ENCODE measurements around the gene PRR36.
A peak's percentile ranks its signal among the peaks of the same experiment; 100 is the strongest.
"Not testable (repeated sequence)": the region's sequence is repeated elsewhere in the genome, so short reads cannot be mapped to it uniquely, and the experiment has no call there.

PRR36 gene

GRCh38 chr19:7918615-7919421 lies 44.6 kb upstream of the PRR36 start:
- no CpG with 5 or more reads among the region's 42 CpGs for WGBS (ENCODE audit: insufficient coverage, insufficient read length)
- H3K27me3 ChIP-seq (ENCODE audit: control insufficient read depth, insufficient read depth, low read length) = peaks cover 13% of the 10 kb centered on the region
- no peaks in the 10 kb centered on the region for H3K9me3 ChIP-seq (ENCODE audit: control insufficient read depth, insufficient read depth, low read length)
- H3K4me3 ChIP-seq (ENCODE audit: low read length) = no peak overlapping the region
- DNase-seq (ENCODE audit: low read depth, low spot score) = no peak
- H3K4me1 ChIP-seq (ENCODE audit: control insufficient read depth, insufficient read depth, low read length) = no peaks in the 10 kb centered on the region; the same call in 1 of the 2 replicates
- H3K36me3 ChIP-seq (ENCODE audit: control insufficient read depth, insufficient read depth, low read length) = 0 out of 2 replicates have a peak, but pooled peaks cover 3% of the 10 kb centered on the region
- H3K27ac ChIP-seq (ENCODE audit: low read length) = no peak overlapping the region

- Histone ChIP-seq H3K4me3 (ENCODE audit: low read length) (peak overlapping the region; percentile 55; the same call in 1 of the 2 replicates), H3K27me3 (ENCODE audit: control insufficient read depth, insufficient read depth, low read length) (peaks cover 13% of the 10 kb centered on the region)
- DNase-seq (ENCODE audit: low read depth, low spot score); H3K36me3 ChIP-seq (ENCODE audit: control insufficient read depth, insufficient read depth, low read length); H3K27ac ChIP-seq (ENCODE audit: low read length); H3K9me3 ChIP-seq (ENCODE audit: control insufficient read depth, insufficient read depth, low read length); H3K4me1 ChIP-seq (ENCODE audit: control insufficient read depth, insufficient read depth, low read length): not testable (repeated sequence)
- no CpG with 5 or more reads among the region's 29 CpGs for WGBS (ENCODE audit: insufficient coverage, insufficient read length)
Measured at GRCh38 chr19:7918062-7918614, 43.9 kb upstream of the PRR36 start.

GRCh38 chr19:7917267-7918061 lies 43.3 kb upstream of the PRR36 start:
- Histone ChIP-seq H3K9me3 (ENCODE audit: control insufficient read depth, insufficient read depth, low read length) (no peaks in the 10 kb centered on the region), H3K27me3 (ENCODE audit: control insufficient read depth, insufficient read depth, low read length) (peaks cover 13% of the 10 kb centered on the region), H3K4me1 (ENCODE audit: control insufficient read depth, insufficient read depth, low read length) (no peaks in the 10 kb centered on the region; the same call in 1 of the 2 replicates), H3K27ac (ENCODE audit: low read length) (no peak overlapping the region), H3K4me3 (ENCODE audit: low read length) (peak overlapping the region; percentile 55; the same call in 1 of the 2 replicates), H3K36me3 (ENCODE audit: control insufficient read depth, insufficient read depth, low read length) (peaks cover 6% of the 10 kb centered on the region; the same call in 1 of the 2 replicates)
- WGBS (ENCODE audit: insufficient coverage, insufficient read length) = no CpG with 5 or more reads among the region's 71 CpGs
- DNase-seq (ENCODE audit: low read depth, low spot score) = no peak

DNA sequence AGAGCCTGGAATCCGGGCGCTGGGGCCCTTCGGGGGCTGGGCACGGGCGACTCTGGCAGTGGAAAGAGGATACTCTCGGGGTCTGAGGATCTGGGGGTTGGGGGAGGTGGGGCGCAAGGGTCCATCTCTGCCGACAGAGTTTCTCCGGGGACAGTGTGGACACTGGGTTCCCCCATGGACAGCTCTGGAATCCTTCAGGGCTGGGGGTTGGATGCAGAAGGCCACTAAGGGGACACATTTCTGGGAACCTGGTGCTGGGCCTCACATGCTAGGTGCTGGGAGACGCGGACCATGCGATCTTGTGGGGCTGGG lies 42.7 kb upstream of the PRR36 start:
- Histone ChIP-seq H3K36me3 (ENCODE audit: control insufficient read depth, insufficient read depth, low read length) (peaks cover 7% of the 10 kb centered on the region), H3K9me3 (ENCODE audit: control insufficient read depth, insufficient read depth, low read length) (no peaks in the 10 kb centered on the region), H3K4me3 (ENCODE audit: low read length) (peak overlapping the region; percentile 55; the same call in 1 of the 2 replicates), H3K27me3 (ENCODE audit: control insufficient read depth, insufficient read depth, low read length) (peaks cover 13% of the 10 kb centered on the region), H3K4me1 (ENCODE audit: control insufficient read depth, insufficient read depth, low read length) (no peaks in the 10 kb centered on the region; the same call in 1 of the 2 replicates), H3K27ac (ENCODE audit: low read length) (no peak overlapping the region)
- WGBS (ENCODE audit: insufficient coverage, insufficient read length) = no CpG with 5 or more reads among the region's 12 CpGs
- DNase-seq (ENCODE audit: low read depth, low spot score) = no peak

GRCh38 chr19:7916103-7916954 lies 42.1 kb upstream of the PRR36 start:
- no CpG with 5 or more reads among the region's 104 CpGs for WGBS (ENCODE audit: insufficient coverage, insufficient read length)
- Histone ChIP-seq H3K36me3 (ENCODE audit: control insufficient read depth, insufficient read depth, low read length) (peaks cover 13% of the 10 kb centered on the region), H3K9me3 (ENCODE audit: control insufficient read depth, insufficient read depth, low read length) (no peaks in the 10 kb centered on the region), H3K4me1 (ENCODE audit: control insufficient read depth, insufficient read depth, low read length) (no peaks in the 10 kb centered on the region; the same call in 1 of the 2 replicates), H3K27me3 (ENCODE audit: control insufficient read depth, insufficient read depth, low read length) (peaks cover 13% of the 10 kb centered on the region), H3K27ac (ENCODE audit: low read length) (no peak overlapping the region), H3K4me3 (ENCODE audit: low read length) (peak overlapping the region; percentile 55; the same call in 1 of the 2 replicates)
- no peak for DNase-seq (ENCODE audit: low read depth, low spot score)

DNA sequence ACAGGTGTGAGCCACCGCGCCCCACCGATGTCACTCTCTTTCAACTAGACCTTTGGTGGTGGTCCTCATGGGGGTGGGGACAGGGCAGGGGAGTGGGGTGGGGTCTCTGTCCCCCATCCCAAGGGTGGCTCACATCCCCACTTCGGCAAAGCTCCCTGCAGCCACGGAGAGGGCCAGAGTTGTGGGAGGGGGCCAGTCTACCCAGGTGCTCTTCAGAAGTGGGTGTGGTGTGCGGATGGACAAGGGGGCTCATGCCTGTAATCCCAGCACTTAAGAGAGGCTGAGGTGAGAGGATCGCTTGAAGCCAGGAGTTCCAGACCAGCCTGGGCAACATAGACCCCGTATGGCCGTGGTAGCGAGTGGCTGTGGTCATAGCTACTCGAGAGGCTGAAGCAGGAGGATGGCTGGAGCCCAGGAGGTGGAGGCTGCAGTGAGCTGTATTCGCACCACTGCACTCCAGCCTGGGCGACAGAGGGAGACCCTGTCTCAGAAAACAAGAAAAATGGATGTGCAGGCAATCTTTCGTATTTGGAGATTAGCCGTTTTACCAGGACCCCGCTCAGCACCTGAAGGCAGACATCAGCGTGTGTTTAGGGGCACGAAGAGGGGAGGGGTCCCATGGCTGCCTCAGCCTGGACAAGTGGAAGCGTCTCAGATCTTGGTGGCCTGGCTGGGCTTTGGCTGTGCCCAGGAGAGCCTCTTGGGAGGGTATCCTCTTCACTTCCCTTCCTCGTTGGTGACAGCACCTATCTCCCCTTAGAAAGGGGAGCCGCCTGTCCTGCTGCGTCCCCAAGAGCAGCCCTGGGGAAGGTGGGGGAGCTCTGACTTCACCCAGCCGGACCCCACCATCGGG lies 41.3 kb upstream of the PRR36 start:
- no peaks in the 10 kb centered on the region for H3K9me3 ChIP-seq (ENCODE audit: control insufficient read depth, insufficient read depth, low read length)
- peaks cover 13% of the 10 kb centered on the region for H3K27me3 ChIP-seq (ENCODE audit: control insufficient read depth, insufficient read depth, low read length)
- WGBS (ENCODE audit: insufficient coverage, insufficient read length) = no CpG with 5 or more reads among the region's 24 CpGs
- H3K4me3 ChIP-seq (ENCODE audit: low read length) = peak overlapping the region; percentile 55; the same call in 1 of the 2 replicates
- H3K4me1 ChIP-seq (ENCODE audit: control insufficient read depth, insufficient read depth, low read length) = no peaks in the 10 kb centered on the region; the same call in 1 of the 2 replicates
- H3K27ac ChIP-seq (ENCODE audit: low read length) = no peak overlapping the region
- peaks cover 20% of the 10 kb centered on the region for H3K36me3 ChIP-seq (ENCODE audit: control insufficient read depth, insufficient read depth, low read length)
- no peak for DNase-seq (ENCODE audit: low read depth, low spot score)

GRCh38 chr19:7914598-7915045 lies 40.4 kb upstream of the PRR36 start, which contains the start of gene TGFBR3L:
Gene TGFBR3L, plus strand, starts transcription at chr19:7914830.
- WGBS (ENCODE audit: insufficient coverage, insufficient read length) = no CpG with 5 or more reads among the region's 12 CpGs
- H3K4me3 ChIP-seq (ENCODE audit: low read length) = no peak within 1 kb of the TSS
- no peak for DNase-seq (ENCODE audit: low read depth, low spot score)
- no peaks in the 10 kb centered on the region for H3K9me3 ChIP-seq (ENCODE audit: control insufficient read depth, insufficient read depth, low read length)
- peaks cover 13% of the 10 kb centered on the region for H3K27me3 ChIP-seq (ENCODE audit: control insufficient read depth, insufficient read depth, low read length)
- peaks cover 25% of the 10 kb centered on the region for H3K36me3 ChIP-seq (ENCODE audit: control insufficient read depth, insufficient read depth, low read length)
- H3K27ac ChIP-seq (ENCODE audit: low read length) = no peak within 1 kb of the TSS
- no peaks in the 10 kb centered on the region; the same call in 1 of the 2 replicates for H3K4me1 ChIP-seq (ENCODE audit: control insufficient read depth, insufficient read depth, low read length)

DNA sequence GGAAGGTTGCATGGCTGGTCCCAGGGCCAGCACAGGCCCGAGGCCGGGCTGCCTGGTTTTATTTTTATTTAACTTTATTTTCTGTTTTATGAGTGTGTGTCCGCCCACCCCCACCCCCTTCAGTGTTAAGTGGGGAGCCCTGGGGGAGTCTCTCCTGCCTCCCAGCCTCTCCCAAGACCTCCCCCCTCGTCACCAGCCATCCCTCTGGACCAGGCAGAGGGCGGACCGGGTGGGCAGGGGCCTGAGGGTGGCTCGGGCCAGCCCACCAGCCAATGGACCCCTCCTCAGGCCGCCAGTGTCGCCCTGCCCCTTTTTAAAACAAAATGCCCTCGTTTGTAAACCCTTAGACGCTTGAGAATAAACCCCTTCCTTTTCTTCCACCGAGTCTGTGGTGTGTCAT lies 39.9 kb upstream of the PRR36 start:
- Histone ChIP-seq H3K4me3 (ENCODE audit: low read length) (no peak overlapping the region), H3K9me3 (ENCODE audit: control insufficient read depth, insufficient read depth, low read length) (no peaks in the 10 kb centered on the region), H3K36me3 (ENCODE audit: control insufficient read depth, insufficient read depth, low read length) (peaks cover 26% of the 10 kb centered on the region), H3K27ac (ENCODE audit: low read length) (no peak overlapping the region), H3K27me3 (ENCODE audit: control insufficient read depth, insufficient read depth, low read length) (peaks cover 13% of the 10 kb centered on the region), H3K4me1 (ENCODE audit: control insufficient read depth, insufficient read depth, low read length) (no peaks in the 10 kb centered on the region; the same call in 1 of the 2 replicates)
- no CpG with 5 or more reads among the region's 12 CpGs for WGBS (ENCODE audit: insufficient coverage, insufficient read length)
- no peak for DNase-seq (ENCODE audit: low read depth, low spot score)

- Histone ChIP-seq H3K9me3 (ENCODE audit: control insufficient read depth, insufficient read depth, low read length) (no peaks in the 10 kb centered on the region), H3K27ac (ENCODE audit: low read length) (no peak overlapping the region), H3K36me3 (ENCODE audit: control insufficient read depth, insufficient read depth, low read length) (peaks cover 28% of the 10 kb centered on the region), H3K4me1 (ENCODE audit: control insufficient read depth, insufficient read depth, low read length) (no peaks in the 10 kb centered on the region; the same call in 1 of the 2 replicates), H3K27me3 (ENCODE audit: control insufficient read depth, insufficient read depth, low read length) (peaks cover 13% of the 10 kb centered on the region), H3K4me3 (ENCODE audit: low read length) (no peak overlapping the region)
- no peak for DNase-seq (ENCODE audit: low read depth, low spot score)
- no CpG with 5 or more reads among the region's 10 CpGs for WGBS (ENCODE audit: insufficient coverage, insufficient read length)
Measured at GRCh38 chr19:7913652-7914051, 39.5 kb upstream of the PRR36 start.

All from iPS DF 6.9 (cell line).